ENCODE measurements around the gene PCGF3.
"Not testable (repeated sequence)": the region's sequence is repeated elsewhere in the genome, so short reads cannot be mapped to it uniquely, and the experiment has no call there.

Gene PCGF3

DNA sequence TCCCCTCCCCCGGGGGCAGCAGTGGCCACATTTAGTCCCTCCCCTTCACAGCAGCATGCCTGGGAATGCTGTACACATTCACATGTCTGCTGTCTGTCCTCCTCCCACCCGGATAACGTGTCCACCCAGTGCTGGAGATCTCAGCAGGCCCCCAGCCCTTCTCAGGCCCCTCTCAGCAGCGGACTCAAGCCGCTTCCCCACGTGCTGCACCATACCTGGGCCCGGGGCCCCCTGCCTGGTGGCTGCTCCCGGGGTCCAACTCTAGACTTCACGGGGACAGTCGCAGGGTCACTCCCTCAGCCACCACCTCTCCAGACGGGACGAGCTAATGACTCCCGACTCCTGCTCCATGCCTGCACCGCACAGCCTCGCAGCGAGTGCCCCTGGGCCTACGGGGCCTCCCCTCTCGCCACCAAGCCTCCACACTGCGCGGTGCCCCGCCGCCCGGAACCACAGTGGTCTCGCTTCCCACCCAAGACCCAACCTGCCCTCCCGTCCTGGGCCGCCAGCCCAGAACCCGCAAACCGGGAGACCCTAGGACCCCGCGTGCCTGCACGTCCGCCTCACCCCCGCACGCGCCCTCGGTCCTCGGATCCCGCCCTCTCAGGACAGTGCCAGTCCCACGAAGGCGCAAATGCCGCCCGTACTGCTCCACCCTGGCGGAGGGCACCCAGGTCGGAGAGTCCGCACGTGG, 1.3 kb upstream of the PCGF3 start:
- DNase-seq: no peak

- DNase-seq: no peak
These were observed 708 bp upstream of the PCGF3 start for GRCh38 chr4:704971-705277.

GRCh38 chr4:706083-706633, 526 bp downstream of the PCGF3 start:
- DNase-seq: not testable (repeated sequence)

- no peak for DNase-seq
These were observed 1.4 kb downstream of the PCGF3 start for GRCh38 chr4:706834-707598.

GRCh38 chr4:707929-708630, 2.4 kb downstream of the PCGF3 start:
- DNase-seq: no peak

DNA sequence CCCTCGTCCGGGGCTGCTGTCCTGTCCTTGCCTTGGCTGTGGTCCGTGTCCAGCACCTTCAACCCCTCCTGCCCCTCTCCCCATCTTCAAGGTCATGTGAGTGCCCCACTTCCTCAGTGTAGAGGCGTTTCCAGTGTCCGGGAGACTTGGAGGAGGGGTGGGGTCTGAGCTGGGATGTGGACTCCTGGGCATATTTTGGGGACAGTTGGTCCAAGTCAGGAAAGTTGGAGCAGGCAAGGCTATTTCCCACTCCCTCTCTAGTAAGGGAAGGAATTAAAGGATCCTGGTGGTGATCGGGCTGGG, 3.0 kb downstream of the PCGF3 start:
- no peak for DNase-seq

GRCh38 chr4:709348-709747, 3.7 kb downstream of the PCGF3 start:
- DNase-seq: no peak

DNA sequence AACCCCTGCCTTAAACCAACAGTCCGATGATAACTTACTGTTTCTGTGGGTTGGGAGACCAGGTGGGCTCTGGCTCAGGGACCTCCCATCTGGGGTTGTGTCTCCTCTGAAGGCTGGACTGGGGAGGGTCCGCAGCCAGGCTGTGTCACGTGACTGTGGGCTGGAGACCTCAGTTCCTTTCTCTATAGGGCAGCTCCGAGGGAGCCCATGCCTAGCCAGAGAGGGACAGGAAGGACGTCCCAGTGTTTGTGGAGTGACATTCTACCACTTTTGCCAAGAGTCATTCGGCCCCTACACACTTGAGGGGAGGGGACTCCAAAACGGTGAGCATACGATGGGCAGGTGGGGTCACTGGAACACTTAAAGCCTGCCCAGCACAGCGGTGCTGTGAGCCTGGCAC, 4.5 kb downstream of the PCGF3 start:
- no peak for DNase-seq

- DNase-seq: no peak
These were observed 5.3 kb downstream of the PCGF3 start for GRCh38 chr4:710916-711315.

- DNase-seq: no peak
These were observed 6.5 kb downstream of the PCGF3 start for GRCh38 chr4:712093-712492.

DNA sequence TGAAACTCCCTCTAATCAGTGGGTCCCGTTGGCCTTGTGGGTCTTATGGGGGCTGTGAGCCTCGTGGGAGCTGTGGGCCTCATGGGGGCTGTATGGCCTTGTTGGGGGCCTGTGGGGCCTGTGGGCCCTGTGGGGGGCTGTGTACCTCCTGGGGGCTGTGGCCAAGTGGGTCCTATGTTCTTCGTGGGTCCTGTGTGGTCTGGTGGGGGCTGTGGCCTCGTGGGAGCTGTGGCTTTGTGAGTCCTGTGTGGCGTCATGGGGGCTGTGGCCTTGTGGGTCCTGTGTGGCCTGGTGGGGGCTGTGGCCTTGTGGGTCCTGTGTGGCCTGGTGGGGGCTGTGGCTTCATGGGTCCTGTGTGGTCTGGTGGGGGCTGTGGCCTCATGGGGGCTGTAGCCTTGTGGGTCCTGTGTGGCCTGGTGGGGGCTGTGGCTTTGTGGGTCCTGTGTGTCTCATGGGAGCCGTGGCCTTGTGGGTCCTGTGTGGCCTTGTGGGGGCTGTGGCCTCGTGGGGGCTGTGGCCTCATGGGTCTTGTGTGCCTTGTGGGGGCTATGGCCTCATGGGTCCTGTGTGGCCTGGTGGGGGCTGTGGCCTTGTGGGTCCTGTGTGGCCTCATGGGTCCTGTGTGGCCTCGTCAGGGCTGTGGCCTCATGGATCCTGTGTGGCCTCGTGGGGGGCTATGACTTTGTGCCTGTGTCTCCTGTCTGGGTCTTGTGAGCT, 7.4 kb downstream of the PCGF3 start:
- no peak for DNase-seq

GRCh38 chr4:714087-714486, 8.5 kb downstream of the PCGF3 start:
- no peak for DNase-seq

GRCh38 chr4:717601-718320, 12.1 kb downstream of the PCGF3 start:
- DNase-seq: no peak

DNA sequence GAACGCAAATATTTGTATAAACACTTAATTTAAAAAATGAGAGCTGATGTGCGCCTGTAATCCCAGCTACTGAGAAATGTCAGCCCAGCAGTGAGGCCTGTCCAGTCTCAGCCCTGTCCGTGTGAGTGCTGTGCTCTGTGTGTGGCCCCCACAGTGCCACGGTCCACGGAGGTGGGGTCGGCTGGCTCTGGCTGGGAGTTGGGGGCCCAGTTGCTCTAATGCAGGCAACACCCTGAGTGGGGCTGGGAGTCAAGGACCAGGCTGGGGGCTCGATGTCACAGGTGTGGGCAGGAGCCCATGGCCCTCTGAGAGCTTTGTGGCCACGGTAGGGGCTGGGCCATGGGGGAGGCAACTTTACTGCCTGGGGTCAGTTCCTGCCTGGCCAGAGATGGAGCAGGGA, 12.8 kb downstream of the PCGF3 start:
- DNase-seq: no peak

DNA sequence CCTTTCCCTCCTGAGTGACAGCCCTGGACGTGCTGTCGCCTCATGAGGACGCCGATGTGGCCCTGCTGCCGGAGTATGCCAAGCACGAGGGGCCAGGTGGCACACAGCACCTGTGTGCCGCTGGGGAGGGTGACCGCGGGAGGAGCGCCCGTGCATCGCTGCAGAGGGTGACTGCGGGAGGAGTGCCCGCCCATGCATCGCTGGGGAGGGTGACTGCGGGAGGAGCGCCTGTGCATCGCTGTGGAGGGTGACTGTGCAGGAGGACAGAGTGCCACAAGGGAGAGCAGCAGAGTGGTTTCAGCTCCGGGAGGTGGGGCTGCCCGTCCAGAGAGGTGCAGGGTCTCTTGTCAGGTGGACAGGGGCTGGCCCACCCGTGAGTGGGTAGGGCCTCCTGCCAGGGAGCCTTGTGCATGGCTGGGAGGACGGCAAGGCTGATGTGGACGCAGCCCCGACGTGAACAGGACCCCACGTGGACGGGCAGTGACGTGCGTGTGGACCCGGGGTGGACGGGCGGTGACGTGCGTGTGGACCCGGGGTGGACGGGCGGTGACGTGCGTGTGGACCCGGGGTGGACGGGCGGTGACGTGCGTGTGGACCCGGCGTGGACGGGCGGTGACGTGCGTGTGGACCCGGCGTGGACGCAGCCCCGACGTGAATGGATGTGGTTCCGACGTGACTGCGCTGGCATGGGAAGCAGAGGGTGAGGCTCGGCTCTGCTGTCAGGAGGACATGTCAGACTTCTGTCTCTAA, 14.7 kb downstream of the PCGF3 start:
- no peak for DNase-seq

DNA sequence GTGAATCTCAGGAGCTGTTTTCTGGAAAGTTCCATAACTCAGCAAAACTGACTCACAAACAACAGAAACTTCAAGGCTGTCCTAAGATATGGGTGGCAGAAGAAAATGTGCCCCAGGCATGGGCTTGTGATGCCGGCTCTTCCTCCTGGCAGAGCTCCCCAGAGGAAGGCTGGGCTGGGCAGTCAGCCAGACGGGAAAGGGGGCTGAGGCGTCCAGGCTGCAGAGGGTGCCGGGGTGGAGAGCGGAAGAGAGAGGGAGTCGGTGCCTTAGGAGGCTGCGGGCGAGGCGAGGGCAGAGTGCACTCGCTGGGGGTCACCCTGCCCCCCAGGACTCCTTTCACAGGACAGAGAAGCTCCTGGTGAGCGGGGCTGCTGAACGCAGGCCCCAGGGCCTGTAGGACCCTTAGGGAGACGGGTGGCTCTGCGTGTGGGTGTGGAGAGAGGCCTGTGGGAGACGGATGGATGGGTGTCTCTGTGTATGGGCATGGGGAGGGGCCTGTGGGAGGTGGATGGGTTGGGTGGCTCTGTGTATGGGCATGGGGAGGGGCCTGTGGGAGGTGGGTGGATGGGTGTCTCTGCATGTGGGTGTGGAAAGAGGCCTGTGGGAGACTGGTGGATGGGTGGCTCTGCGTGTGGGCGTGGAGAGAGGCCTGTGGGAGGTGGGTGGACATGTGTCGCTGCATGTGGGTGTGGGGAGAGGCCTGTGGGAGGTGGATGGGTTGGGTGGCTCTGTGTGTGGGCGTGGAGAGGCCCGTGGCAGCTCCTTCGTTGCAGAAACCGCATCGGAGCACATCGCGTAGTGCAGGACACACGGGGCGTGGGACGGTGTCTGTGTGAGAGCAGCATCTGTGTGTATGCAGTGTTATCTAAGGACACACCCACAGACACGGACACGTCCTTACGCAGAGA, 15.9 kb downstream of the PCGF3 start:
- no peak for DNase-seq

DNA sequence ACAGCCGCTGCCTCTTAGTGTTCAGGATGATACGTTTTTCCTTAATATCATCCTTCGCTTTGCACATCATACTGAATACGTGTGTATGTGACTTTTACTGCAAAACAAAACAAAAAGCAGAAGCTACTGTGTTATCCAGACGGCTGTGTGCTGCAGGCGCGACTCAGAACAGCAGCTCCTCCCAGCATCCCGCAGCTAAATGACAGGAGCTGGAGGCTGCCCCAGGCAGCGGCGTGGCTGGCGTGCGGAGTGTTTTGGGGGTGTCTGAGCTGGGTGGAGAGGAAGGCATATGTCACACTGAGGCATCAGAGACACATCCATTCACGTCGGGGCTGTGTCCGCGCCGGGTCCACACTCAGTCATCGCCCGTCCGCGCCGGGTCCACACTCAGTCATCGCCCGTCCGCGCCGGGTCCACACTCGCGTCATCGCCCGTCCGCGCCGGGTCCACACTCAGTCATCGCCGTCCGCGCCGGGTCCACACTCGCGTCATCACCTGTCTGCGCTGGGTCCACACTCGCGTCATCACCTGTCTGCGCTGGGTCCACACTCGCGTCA, 16.6 kb downstream of the PCGF3 start:
- no peak for DNase-seq

DNA sequence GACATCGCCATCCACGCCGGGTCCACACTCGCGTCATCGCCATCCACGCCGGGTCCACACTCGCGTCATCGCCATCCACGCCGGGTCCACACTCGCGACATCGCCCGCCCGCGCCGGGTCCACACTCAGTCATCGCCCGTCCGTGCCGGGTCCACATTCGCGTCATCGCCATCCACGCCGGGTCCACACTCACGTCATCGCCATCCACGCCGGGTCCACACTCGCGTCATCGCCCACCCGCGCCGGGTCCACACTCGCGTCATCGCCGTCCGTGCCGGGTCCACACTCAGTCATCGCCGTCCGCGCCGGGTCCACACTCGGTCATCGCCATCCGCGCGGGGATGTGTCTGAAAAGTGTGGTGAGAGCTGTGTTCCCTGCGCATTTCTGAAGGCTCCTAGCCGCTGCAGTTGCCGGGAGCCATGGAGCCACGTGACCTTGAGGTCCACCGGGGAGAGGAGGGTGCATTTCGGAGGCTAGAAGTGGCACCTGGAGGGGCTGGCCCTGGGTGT, 17.3 kb downstream of the PCGF3 start:
- no peak for DNase-seq

GRCh38 chr4:723751-724530, 18.3 kb downstream of the PCGF3 start:
- no peak for DNase-seq
